HG03159 (cell line): ENCODE results near the gene ETS2.
A peak's percentile ranks its signal among the peaks of the same experiment; 100 is the strongest.

Experiments used
- ATAC-seq: cut with Tn5 transposase; IDR thresholded peaks from one replicate; pipeline ENCODE4 v1.9.1; 2021; ENCODE audit warnings: mild to moderate bottlenecking, moderate library complexity; ENCODE audit not compliant: unreplicated experiment

Gene ETS2

DNA sequence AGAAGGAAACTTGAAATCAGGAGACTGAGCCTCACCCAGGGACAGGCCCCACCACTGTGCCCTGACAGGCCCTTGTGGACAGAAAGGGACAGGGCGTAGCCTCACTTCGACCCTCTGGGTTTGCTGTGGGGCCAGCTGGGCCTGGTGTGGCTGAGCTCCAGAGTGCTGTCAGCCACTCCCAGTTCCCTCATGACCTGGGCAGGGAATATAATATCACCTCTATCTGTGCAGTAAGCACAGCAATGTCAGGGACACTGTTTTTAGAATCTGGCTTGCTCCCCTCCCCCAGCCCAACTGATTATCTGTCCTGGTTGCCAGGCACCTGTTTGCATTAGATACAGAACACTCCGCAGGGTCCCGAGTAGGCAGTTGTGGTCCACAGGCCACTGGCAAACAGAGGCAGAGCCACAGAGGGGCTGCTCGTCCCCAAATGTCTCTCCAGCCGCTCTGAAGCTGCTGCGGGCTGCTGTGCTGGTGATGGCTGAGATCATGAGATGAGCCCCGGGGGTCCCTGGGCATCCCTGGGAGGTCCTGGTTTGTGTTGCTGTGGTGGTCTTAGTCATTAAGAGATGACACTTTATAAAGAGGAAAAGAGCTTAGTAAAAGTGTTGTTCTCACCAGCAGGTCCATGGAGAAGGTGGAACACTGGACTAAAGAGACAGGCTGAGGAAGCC, 51.6 kb downstream of the ETS2 start:
- no peak for ATAC-seq

DNA sequence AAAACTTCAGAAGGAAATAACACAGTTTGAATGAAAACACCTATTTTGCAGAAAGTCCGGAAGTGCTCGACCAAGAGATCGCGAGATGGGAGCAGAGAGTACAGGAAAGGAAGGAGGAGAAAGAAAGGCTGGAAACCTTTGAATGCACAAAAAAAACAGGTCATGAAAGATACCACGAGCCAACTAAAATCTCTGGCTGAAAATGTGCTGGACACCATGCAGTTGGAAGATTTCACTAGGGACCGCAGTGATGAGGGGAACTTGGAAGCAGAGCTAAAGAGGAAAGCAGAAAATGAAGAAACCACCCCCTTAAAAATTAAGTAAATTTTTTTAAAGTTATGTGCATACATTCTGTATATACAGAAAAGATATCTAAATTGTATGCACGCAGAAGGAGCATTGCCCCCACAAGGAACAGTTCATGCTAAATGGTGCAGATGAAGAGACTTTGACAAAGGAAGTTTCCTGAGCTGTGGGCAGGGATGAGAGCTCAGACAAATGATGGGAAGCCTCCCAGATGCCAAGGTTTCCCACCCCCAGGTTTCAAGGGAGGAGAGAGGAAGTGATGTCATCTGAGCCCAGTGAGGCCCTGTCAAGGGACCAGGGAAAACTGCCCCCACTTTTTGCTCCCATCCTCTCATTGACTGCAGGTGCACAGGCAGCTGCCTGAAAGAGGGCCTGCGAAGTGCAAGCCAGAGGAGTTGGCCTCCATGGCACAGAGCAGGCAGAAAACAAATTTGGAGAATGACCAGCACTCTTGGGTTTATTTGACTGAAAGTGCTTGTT, 52.5 kb downstream of the ETS2 start:
- ATAC-seq = no peak

DNA sequence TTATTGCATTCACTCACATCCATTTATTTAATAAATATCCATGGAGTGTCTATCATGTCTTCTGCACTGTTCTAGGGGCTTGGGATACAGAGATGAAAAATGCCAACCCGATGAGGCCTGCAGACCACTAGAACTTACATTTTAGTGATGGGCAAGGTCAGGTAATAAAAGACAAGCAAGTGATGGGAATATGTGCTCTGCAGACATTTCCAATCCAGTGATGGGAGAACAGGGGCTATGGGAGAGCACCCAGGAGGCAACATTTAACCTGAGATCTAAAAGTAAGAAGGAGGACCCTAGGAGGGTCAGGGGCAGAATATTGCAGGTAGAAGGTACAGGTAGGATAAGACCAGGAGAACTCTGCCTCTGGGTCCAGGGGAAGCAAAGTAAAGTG, 53.1 kb downstream of the ETS2 start:
- ATAC-seq = no peak

DNA sequence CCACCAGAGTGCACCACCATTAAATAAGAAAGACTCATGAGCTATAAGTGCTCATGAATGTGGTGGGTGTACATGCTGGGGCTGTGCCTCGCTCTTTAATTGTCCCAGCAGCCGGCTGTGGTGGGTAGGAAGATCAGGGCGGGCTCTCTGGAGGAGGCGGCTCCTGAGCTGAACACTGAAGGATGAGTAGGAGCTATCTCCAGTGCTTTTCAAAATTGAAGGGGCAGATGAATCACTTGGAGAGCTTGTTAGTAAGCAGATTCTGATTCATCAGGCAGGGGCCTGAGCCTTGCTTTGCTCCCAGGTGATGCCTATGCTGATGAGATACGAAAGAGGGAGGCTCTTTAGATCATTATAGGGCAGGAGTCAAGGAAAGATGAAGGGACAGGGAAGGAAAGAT, 54.1 kb downstream of the ETS2 start:
- no peak for ATAC-seq

DNA sequence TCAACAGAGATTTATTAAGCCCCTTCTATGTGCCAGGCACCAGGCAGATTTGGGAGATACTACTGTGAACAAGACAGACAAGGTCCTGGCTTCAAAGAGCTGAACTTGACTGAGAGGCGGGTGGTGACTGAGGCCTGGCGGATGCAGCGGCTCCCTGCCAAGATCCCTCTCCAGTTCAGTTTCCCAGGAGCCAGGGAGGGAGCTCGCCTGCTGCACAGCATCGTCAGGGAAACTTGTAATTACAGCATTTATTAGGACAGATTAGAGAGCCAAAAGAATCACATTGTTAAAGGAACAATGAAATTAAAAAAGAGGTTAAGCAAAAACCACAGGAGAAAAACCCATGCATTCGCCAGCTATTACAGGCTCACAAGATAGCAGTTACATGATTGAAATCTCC, 55.3 kb downstream of the ETS2 start:
- ATAC-seq = no peak

GRCh38 chr21:38861989-38862683, 56.4 kb downstream of the ETS2 start:
- ATAC-seq = peak; percentile 94

DNA sequence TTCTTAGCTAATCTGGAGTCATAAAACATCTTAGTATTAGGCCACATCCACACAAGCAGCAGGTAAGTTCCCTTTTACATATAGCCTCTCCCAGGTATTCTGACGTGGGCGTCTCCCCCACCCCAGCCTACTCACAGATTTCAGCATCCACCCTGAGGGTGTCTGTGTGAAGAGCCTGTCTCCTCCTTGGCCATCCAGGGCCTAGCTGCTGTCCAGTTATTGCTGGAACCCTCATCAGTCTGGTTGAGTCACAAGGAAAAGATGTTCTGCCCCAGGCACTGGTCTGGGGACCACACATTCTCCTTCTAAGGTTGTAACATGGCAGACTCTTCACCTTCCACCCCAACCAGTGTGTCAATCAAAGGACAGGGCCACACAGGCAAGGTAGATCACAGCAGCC, 57.6 kb downstream of the ETS2 start:
- ATAC-seq = no peak

GRCh38 chr21:38863843-38864363, 58.2 kb downstream of the ETS2 start:
- no peak for ATAC-seq

DNA sequence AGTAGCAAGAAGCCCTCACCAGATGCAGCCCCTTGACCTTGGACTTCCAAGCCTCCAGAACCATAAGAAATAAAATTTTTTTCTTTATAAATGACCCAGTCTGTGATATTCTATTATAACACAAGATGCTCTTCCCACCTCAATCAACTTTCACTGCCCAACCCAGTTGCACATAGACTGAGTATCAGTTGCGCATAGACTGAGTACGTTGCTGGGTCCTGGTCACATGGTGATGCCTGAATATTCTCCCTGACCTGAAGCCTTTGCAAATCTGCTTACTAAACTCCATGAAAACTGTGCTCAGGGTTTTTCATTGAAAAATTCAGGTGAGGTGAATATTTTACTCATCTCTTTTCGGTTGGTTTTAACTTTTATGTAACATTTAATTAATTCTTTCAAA, 59.2 kb downstream of the ETS2 start:
- ATAC-seq = no peak

- ATAC-seq = no peak
Measured at GRCh38 chr21:38869196-38869595, 63.5 kb downstream of the ETS2 start.

- no peak for ATAC-seq
Measured at GRCh38 chr21:38869946-38870345, 64.2 kb downstream of the ETS2 start.
